ENCODE measurements around the gene CD40. TPM values are rescaled to one million over a fixed set of nuclear protein-coding genes. Genes with fewer than 3 reads are reported as not detected.

Gene CD40
- total RNA-seq, 1 experiment from 2014 or later = 7.8 TPM

- Histone ChIP-seq H3K4me2 (ENCODE audit: insufficient read depth, insufficient read length, low read length) (no peak overlapping the region), H3K79me2 (ENCODE audit: insufficient read depth, low read length) (no peaks in the 10 kb centered on the region), H2AFZ (ENCODE audit: low read length) (no peak overlapping the region), H2BK15ac (ENCODE audit: low read depth, low read length) (no peak overlapping the region), H3K14ac (ENCODE audit: insufficient read depth, low read length) (no peak overlapping the region), H3K56ac (ENCODE audit: insufficient read length, low read depth, low read length) (no peak overlapping the region), H3K9me3 (ENCODE audit: control insufficient read depth, low read depth, low read length) (no peaks in the 10 kb centered on the region), H3K18ac (ENCODE audit: insufficient read length, low read depth, low read length) (no peak overlapping the region), H3K27me3 (ENCODE audit: insufficient read depth, low read length) (no peaks in the 10 kb centered on the region), H3K23me2 (ENCODE audit: insufficient read length, low read depth, low read length, poor library complexity, severe bottlenecking) (no peaks in the 10 kb centered on the region), H3K23ac (ENCODE audit: insufficient read length, low read depth, low read length) (no peak overlapping the region), H2BK20ac (ENCODE audit: low read depth, low read length, poor library complexity, severe bottlenecking) (no peak overlapping the region), H4K20me1 (ENCODE audit: control insufficient read depth, insufficient read depth, insufficient read length) (no peaks in the 10 kb centered on the region), H2AK5ac (ENCODE audit: insufficient read length, low read length) (no peak overlapping the region), H3K9ac (ENCODE audit: extremely low read depth, insufficient read length, low read length) (no peak overlapping the region), H2BK12ac (ENCODE audit: insufficient read length, low read depth, low read length) (no peak overlapping the region), H3K79me1 (ENCODE audit: insufficient read depth, low read depth, low read length, poor library complexity, severe bottlenecking) (no peaks in the 10 kb centered on the region), H3K4ac (ENCODE audit: low read depth, low read length) (no peak overlapping the region), H3K4me1 (ENCODE audit: insufficient read depth, low read length) (no peaks in the 10 kb centered on the region), H4K5ac (ENCODE audit: insufficient read length, low read depth, low read length) (no peak overlapping the region), H3K27ac (ENCODE audit: insufficient read length, low read depth, low read length) (no peak overlapping the region), H4K91ac (ENCODE audit: insufficient read length, low read depth, low read length) (no peak overlapping the region), H4K8ac (replicated peaks; ENCODE audit: insufficient read length, low read depth, low read length) (no peak overlapping the region), H2BK120ac (ENCODE audit: low read depth, low read length, poor library complexity, severe bottlenecking) (no peak overlapping the region), H2BK5ac (ENCODE audit: insufficient read length, low read length) (no peak overlapping the region), H3T11ph (ENCODE audit: low read length) (no peak overlapping the region)
- TF ChIP-seq, protein P1, sequence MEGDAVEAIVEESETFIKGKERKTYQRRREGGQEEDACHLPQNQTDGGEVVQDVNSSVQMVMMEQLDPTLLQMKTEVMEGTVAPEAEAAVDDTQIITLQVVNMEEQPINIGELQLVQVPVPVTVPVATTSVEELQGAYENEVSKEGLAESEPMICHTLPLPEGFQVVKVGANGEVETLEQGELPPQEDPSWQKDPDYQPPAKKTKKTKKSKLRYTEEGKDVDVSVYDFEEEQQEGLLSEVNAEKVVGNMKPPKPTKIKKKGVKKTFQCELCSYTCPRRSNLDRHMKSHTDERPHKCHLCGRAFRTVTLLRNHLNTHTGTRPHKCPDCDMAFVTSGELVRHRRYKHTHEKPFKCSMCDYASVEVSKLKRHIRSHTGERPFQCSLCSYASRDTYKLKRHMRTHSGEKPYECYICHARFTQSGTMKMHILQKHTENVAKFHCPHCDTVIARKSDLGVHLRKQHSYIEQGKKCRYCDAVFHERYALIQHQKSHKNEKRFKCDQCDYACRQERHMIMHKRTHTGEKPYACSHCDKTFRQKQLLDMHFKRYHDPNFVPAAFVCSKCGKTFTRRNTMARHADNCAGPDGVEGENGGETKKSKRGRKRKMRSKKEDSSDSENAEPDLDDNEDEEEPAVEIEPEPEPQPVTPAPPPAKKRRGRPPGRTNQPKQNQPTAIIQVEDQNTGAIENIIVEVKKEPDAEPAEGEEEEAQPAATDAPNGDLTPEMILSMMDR (conservative IDR thresholded peaks at IDR 0.05) = no peak
- H3K9me3 Mint-ChIP-seq = no peaks in the 10 kb centered on the region
- peaks cover 5 to 6% of the 10 kb centered on the region in 2 experiments for H3K4me1 Mint-ChIP-seq
- DNase-seq = no peak
- H3K4me3 Mint-ChIP-seq = no peak overlapping the region
- H3K27ac Mint-ChIP-seq = no peak overlapping the region
- no peaks in the 10 kb centered on the region for H3K27me3 Mint-ChIP-seq (ENCODE audit: low read depth)
- WGBS (ENCODE audit: extremely low coverage, insufficient read length, low lambda C conversion rate) = no CpG with 5 or more reads among the region's 11 CpGs
- H3K36me3 Mint-ChIP-seq (ENCODE audit: insufficient read depth in 1 of 3, low read depth in 3 of 3) = peaks cover 17 to 37% (median 35%) of the 10 kb centered on the region in 3 experiments; a peak in 6 of 7 replicates
Observed at GRCh38 chr20:46123482-46124245, 5.5 kb downstream of the CD40 start.
